Mesendoderm (in vitro differentiated cells): ENCODE data around the gene AIP.

ENCODE experiments used
- DNase-seq: peaks from one replicate; pipeline ENCODE4 v3.0.0; 2013
- H2AK5ac ChIP-seq: 2 replicates; pipeline ENCODE4 v1.6.1; 2013; ENCODE audit warnings: low read length, inconsistent platforms
- H2BK120ac ChIP-seq: 2 replicates; pipeline ENCODE4 v1.6.1; 2013; ENCODE audit warnings: low read depth, mild to moderate bottlenecking, low read length, moderate library complexity, mixed read lengths
- H2BK15ac ChIP-seq: replicated peaks from 2 replicates; pipeline ENCODE4 v1.6.1; 2013; ENCODE audit warnings: low read depth, mild to moderate bottlenecking, moderate library complexity
- H2BK5ac ChIP-seq: 2 replicates; pipeline ENCODE4 v1.6.1; 2013; ENCODE audit warnings: low read length, inconsistent platforms
- H3K18ac ChIP-seq: 2 replicates; pipeline ENCODE4 v1.6.1; 2013; ENCODE audit warnings: mild to moderate bottlenecking, low read length, mixed read lengths
- H3K23ac ChIP-seq: one replicate; pipeline ENCODE4 v1.6.1; 2013; ENCODE audit warnings: low read length
- H3K27ac ChIP-seq: 2 replicates; pipeline ENCODE4 v1.5.1; 2013; ENCODE audit warnings: low read depth, mild to moderate bottlenecking, inconsistent platforms, low read length, moderate library complexity
- H3K27me3 ChIP-seq: 2 replicates; pipeline ENCODE4 v1.6.1; 2013; ENCODE audit warnings: low read length, control low read depth, mild to moderate bottlenecking, inconsistent platforms; ENCODE audit not compliant: insufficient read depth, poor library complexity
- H3K36me3 ChIP-seq: 2 replicates; pipeline ENCODE4 v1.6.1; 2013; ENCODE audit warnings: low read length, inconsistent platforms; ENCODE audit not compliant: control insufficient read depth, insufficient read depth
- H3K4ac ChIP-seq: one replicate; pipeline ENCODE4 v1.6.1; 2013; ENCODE audit warnings: low read depth, mild to moderate bottlenecking, low read length, moderate library complexity
- H3K4me1 ChIP-seq: 2 replicates; pipeline ENCODE4 v1.6.1; 2013; ENCODE audit warnings: low read depth, low read length, inconsistent platforms; ENCODE audit not compliant: control insufficient read depth
- H3K4me2 ChIP-seq: 2 replicates; pipeline ENCODE4 v1.6.1; 2013; ENCODE audit warnings: low read length
- H3K4me3 ChIP-seq: 2 replicates; pipeline ENCODE4 v1.5.1; 2013; ENCODE audit warnings: mild to moderate bottlenecking, low read length
- H3K56ac ChIP-seq: one replicate; pipeline ENCODE4 v1.6.1; 2013; ENCODE audit warnings: low read length
- H3K79me1 ChIP-seq: 2 replicates; pipeline ENCODE4 v1.6.1; 2013; ENCODE audit warnings: low read length, inconsistent platforms
- H3K79me2 ChIP-seq: 2 replicates; pipeline ENCODE4 v1.6.1; 2013; ENCODE audit warnings: mild to moderate bottlenecking, low read length; ENCODE audit not compliant: control insufficient read depth, insufficient read depth
- H3K9ac ChIP-seq: 2 replicates; pipeline ENCODE4 v1.6.1; 2013; ENCODE audit warnings: low read length, inconsistent platforms
- H4K5ac ChIP-seq: one replicate; pipeline ENCODE4 v1.6.1; 2013; ENCODE audit warnings: low read length
- H4K8ac ChIP-seq: one replicate; pipeline ENCODE4 v1.6.1; 2013; ENCODE audit warnings: low read depth, mild to moderate bottlenecking, control low read depth, low read length, moderate library complexity
- WGBS: extraction: QIAGEN DNeasy Blood & Tissue Kit; methylation state at CpG from one replicate; pipeline ENCODE4 v1.1.7; 2013; ENCODE audit warnings: low lambda C conversion rate, missing lambda C conversion rate; ENCODE audit not compliant: insufficient coverage; ENCODE audit errors: extremely low coverage; 5-methylcytosine and 5-hydroxymethylcytosine counted together

Gene AIP

DNA sequence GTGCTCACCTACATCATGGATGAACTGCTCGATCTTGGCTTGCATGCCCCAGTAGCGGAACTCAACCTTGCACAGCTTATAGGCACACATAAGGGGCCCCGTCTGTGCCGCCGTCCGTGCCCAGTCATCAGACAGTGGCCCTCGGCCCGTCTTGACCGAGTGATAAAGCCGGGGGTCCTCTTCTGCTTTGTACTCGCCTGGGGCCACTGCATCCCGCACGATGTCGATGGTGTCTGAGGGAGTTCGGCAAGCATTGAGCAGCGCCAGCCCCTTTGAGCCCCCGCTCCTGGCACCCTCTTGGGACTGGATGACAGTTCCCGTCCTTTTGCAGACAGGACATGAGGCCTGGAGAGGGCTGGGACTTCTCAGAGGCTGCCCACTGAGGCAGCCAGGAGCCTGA lies 19.0 kb downstream of the AIP start:
- Histone ChIP-seq H3K36me3 (no peaks in the 10 kb centered on the region), H2BK15ac (no peak overlapping the region)

DNA sequence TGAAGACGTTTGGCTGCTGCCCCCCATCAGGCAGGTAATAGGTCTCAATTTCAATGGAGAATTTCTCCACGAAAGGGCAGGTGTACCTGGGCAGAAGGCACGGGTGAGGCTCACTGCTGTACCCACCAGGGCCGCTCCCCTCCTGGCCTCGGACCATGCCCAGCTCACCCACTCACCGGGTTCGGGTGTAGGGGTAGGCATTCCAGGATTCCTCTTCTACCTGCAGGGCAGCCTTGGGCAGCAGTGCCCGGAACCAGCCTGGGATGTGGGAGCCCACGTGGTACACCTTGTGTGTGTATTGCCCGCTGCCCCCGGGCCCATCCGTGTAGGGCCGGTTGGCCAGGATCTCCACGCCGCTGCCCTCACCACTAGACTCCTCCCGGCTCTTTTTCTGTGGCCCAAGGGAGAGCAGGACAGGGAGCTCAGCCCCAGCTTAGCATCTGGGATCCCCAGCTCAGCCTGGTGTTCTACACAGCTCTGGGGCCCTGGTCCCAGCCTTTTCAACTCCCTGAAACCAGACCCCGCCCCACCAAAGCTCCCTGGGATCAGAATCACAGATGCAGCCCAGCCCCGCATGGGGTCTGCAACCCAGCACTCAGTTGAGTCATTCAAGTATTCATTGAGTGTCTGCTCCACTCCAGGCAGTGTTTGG lies 19.6 kb downstream of the AIP start:
- Histone ChIP-seq H4K8ac (no peak overlapping the region), H2BK120ac (no peak overlapping the region), H2AK5ac (no peak overlapping the region), H3K56ac (no peak overlapping the region), H3K23ac (no peak overlapping the region), H3K4me2 (no peak overlapping the region), H3K27me3 (no peaks in the 10 kb centered on the region), H3K79me2 (no peaks in the 10 kb centered on the region), H3K79me1 (peaks cover 11% of the 10 kb centered on the region), H3K4me3 (no peak overlapping the region), H3K18ac (no peak overlapping the region), H3K4ac (no peak overlapping the region), H2BK15ac (no peak overlapping the region), H3K4me1 (peaks cover 10% of the 10 kb centered on the region), H4K5ac (no peak overlapping the region), H3K9ac (no peak overlapping the region), H3K27ac (no peak overlapping the region), H3K36me3 (no peaks in the 10 kb centered on the region), H2BK5ac (no peak overlapping the region)
- no peak for DNase-seq
- WGBS: no CpG with 5 or more reads among the region's 18 CpGs

More for the DNA sequence above, 19.0 kb downstream of the AIP start:
- no peak overlapping the region for H4K5ac ChIP-seq
- no peak overlapping the region for H2AK5ac ChIP-seq
- no peak overlapping the region for H3K4ac ChIP-seq
- no CpG with 5 or more reads among the region's 18 CpGs for WGBS
- H4K8ac ChIP-seq: no peak overlapping the region
- DNase-seq: no peak
- H2BK5ac ChIP-seq: no peak overlapping the region
- H3K23ac ChIP-seq: no peak overlapping the region
- no peaks in the 10 kb centered on the region for H3K27me3 ChIP-seq
- no peak overlapping the region for H3K9ac ChIP-seq
- H2BK120ac ChIP-seq: no peak overlapping the region
- H3K56ac ChIP-seq: no peak overlapping the region
- no peak overlapping the region for H3K18ac ChIP-seq
- no peak overlapping the region for H3K27ac ChIP-seq
- H3K79me1 ChIP-seq: peaks cover 6% of the 10 kb centered on the region
- H3K79me2 ChIP-seq: no peaks in the 10 kb centered on the region
- H3K4me2 ChIP-seq: no peak overlapping the region
- H3K4me1 ChIP-seq: peaks cover 6% of the 10 kb centered on the region
- no peak overlapping the region for H3K4me3 ChIP-seq

DNA sequence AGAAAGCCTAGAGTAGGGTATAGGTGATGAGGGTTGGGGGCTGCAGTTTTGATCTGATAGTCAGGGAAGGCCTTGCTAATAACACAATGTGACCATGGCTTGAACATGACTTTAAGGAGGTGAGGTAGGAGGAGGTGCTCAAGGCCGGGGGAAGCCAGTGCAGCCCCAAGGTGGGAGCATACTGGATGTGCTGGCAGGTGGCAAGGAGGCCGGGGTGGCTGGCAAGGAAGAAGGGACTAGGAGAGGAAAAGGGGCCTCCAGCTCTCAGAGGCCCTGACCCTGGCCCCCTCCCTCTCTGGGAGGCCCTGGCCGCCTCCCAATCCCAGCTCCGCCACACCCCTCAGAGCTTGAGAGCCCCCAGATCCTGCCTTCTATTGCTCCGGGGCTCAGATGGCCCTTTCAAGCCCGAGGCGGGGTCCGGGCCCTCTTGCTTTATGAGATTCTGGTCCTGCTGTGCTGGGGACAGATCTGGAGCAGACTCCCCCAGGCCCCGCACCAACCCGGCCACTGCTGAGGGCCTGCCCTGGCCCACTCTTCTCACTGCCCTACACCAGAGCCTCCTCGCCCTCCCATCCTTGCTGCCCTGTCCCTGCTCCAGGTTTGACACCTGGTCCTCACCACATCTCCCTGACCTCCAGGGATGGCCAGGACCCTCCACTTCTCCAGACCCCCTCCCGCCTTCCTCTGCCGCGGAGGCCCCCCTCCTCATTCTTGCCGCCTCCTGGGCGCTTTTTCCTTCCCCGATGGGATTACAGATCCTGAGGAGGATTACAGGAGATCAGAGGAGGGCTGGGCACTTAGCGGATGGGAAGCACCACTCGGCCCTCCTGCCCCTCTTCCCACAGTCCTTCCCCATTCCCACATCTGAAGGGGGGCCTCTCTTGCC lies 20.5 kb downstream of the AIP start:
- H3K56ac ChIP-seq: peak overlapping the region; percentile 64
- DNase-seq: no peak

DNA sequence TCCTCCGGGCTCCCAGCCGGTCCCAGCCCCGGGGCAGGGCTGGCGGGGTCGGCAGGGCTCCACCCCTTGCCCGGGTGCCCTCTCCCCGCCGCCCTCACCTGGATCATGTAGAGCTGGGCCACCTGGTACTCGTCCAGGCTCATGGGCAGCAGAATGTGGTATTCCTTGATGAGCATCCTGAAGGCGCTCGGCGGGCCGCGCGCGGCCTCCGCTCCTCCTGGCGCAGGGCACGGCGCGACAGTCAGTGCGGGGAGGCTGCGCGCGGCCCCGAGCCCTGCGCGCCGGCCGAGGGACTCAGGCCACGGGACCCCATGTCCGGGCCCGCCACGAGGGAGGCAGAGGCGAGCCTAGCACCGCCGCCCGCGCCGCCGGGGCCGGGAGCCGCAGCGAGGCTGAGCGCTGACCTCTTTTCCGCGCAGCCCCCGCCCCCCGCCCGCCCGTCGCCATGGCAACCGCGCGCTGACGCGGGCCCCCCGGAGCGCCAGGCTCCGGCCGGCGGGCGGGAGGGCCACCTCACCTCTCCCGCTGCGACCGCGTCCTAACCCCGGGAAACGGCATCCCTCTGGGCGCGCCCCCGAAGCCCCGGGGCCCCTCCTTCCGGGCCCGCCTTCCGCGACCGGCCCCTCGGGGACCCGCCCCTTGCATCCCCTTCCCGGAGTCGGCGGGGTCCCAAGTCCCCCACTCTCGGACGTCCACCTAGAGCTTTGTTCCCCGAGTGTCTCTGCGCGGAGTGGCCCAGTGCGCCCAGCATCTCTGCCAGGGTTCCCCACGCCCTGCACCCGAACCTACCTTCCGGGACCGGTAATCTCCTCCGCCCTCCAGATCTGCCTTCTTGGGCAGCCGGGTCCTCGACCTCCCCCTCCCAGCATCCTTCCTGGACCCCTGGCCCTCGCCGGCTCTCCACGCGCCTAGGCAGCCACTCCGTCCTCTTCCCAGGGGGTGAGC lies 21.5 kb downstream of the AIP start:
- no peak for DNase-seq

More for the DNA sequence above, 20.5 kb downstream of the AIP start:
- H3K27ac ChIP-seq: no peak overlapping the region
- H3K23ac ChIP-seq: peak overlapping the region; percentile 66
- no peak overlapping the region for H2BK120ac ChIP-seq
- peaks cover 10% of the 10 kb centered on the region for H3K4me1 ChIP-seq
- peak overlapping the region; percentile 44 for H3K4me2 ChIP-seq
- no peaks in the 10 kb centered on the region for H3K36me3 ChIP-seq
- peaks cover 13% of the 10 kb centered on the region for H3K79me1 ChIP-seq
- no peak overlapping the region for H2BK5ac ChIP-seq
- no peak overlapping the region for H3K4me3 ChIP-seq
- no peak overlapping the region for H3K18ac ChIP-seq
- H4K5ac ChIP-seq: no peak overlapping the region
- H3K79me2 ChIP-seq: no peaks in the 10 kb centered on the region
- H3K27me3 ChIP-seq: no peaks in the 10 kb centered on the region
- no peak overlapping the region for H2BK15ac ChIP-seq
- no peak overlapping the region for H4K8ac ChIP-seq
- no CpG with 5 or more reads among the region's 19 CpGs for WGBS
- H3K4ac ChIP-seq: no peak overlapping the region
- H3K9ac ChIP-seq: peak overlapping the region; percentile 54
- H2AK5ac ChIP-seq: no peak overlapping the region

DNA sequence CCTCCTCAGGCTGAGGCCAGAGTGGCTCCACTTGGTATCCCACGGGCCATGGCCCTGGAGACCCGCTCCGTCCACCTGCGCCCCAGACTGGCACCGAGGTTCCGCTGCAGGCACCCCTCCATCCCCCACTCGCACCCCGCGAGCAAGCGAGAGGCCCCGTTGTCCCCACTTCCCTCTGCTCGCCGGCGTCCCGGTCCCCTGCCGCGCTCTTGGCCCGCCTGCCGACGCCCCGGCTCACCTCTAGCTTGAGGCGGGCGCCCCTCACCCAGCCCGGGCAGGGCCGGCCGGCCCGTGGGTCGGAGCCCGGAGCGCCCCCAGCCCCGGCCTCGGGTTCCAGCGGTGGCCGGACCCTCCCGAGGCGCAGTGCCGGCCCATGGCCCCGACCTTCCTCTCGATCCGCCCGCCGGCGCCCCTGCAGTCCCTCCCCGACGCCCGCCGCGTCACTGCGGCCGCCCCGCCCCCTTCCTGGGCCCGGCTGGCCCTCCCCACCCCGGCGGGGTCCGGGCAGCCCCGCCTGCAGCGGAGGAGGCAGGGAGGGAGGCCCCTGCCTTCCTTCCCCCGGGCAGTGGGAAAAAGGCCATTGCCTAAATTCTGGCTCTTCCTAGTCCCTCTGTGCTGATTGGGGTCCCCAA lies 22.2 kb downstream of the AIP start, which contains the start of gene PITPNM1:
Gene PITPNM1 (minus strand): TSS at position 414 of the 632 bp plus-strand sequence. CDS start 1,183 bp downstream, outside the sequence.
- Histone ChIP-seq H2BK120ac (no peak within 1 kb of the TSS), H3K4me2 (peak within 1 kb of the TSS; percentile 85), H2AK5ac (peak within 1 kb of the TSS; percentile 78), H3K79me2 (no peaks in the 10 kb centered on the region), H3K36me3 (no peaks in the 10 kb centered on the region), H2BK15ac (no peak within 1 kb of the TSS), H3K27ac (peak within 1 kb of the TSS; percentile 73), H3K4ac (peak within 1 kb of the TSS; percentile 46), H4K5ac (no peak within 1 kb of the TSS), H3K18ac (peak within 1 kb of the TSS; percentile 35), H3K27me3 (no peaks in the 10 kb centered on the region), H3K4me3 (peak within 1 kb of the TSS; percentile 74), H4K8ac (no peak within 1 kb of the TSS), H3K79me1 (peaks cover 13% of the 10 kb centered on the region), H3K4me1 (peaks cover 10% of the 10 kb centered on the region), H3K9ac (peak within 1 kb of the TSS; percentile 82), H2BK5ac (peak within 1 kb of the TSS; percentile 55), H3K56ac (peak within 1 kb of the TSS; percentile 90), H3K23ac (no peak within 1 kb of the TSS)
- peak; percentile 80 for DNase-seq
- no CpG with 5 or more reads among the region's 58 CpGs for WGBS

More for the DNA sequence above, 21.5 kb downstream of the AIP start:
- Histone ChIP-seq H3K79me2 (no peaks in the 10 kb centered on the region), H3K27ac (peak overlapping the region; percentile 60), H4K5ac (no peak overlapping the region), H2BK120ac (no peak overlapping the region), H3K79me1 (peaks cover 13% of the 10 kb centered on the region), H3K4me1 (peaks cover 10% of the 10 kb centered on the region), H2BK5ac (no peak overlapping the region), H4K8ac (no peak overlapping the region), H2AK5ac (no peak overlapping the region), H3K18ac (peak overlapping the region; percentile 35), H3K27me3 (no peaks in the 10 kb centered on the region), H3K9ac (peak overlapping the region; percentile 82), H3K4ac (no peak overlapping the region), H3K56ac (peak overlapping the region; percentile 90), H3K36me3 (no peaks in the 10 kb centered on the region), H3K4me3 (peak overlapping the region; percentile 74), H2BK15ac (no peak overlapping the region), H3K23ac (no peak overlapping the region), H3K4me2 (peak overlapping the region; percentile 85)
- no CpG with 5 or more reads among the region's 101 CpGs for WGBS
